GM12873 (cell line): ENCODE data around the gene PHEX.
A peak's percentile ranks its signal among the peaks of the same experiment; 100 is the strongest.

ENCODE experiments used
- TF ChIP-seq, protein P1 (sequence below): IDR thresholded peaks from 2 replicates; pipeline ENCODE4 v1.5.1; 2012; ENCODE audit warnings: low read depth, mild to moderate bottlenecking, moderate library complexity, low read length, control low read depth; ENCODE audit not compliant: insufficient read depth; ENCODE audit errors: missing control alignments

The PHEX gene

DNA sequence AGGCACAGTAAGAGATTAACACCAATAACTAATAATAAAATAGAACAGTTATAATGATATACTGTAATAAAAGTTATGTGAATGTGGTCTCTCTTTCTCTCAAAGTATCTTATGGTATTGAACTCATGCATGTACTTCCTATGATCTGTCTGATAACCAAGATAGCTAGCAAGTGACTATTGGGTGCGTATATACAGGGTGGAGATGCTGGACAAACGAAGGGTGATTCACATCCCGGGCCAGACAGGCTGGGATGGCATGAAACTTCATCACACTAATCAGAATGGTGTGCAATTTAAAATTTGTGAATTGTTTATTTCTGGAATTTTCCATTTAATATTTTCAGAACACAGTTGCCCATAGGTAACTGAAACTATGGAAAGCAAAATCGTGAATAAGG is 96.8 kb downstream of the PHEX start:
- TF ChIP-seq, protein P1, sequence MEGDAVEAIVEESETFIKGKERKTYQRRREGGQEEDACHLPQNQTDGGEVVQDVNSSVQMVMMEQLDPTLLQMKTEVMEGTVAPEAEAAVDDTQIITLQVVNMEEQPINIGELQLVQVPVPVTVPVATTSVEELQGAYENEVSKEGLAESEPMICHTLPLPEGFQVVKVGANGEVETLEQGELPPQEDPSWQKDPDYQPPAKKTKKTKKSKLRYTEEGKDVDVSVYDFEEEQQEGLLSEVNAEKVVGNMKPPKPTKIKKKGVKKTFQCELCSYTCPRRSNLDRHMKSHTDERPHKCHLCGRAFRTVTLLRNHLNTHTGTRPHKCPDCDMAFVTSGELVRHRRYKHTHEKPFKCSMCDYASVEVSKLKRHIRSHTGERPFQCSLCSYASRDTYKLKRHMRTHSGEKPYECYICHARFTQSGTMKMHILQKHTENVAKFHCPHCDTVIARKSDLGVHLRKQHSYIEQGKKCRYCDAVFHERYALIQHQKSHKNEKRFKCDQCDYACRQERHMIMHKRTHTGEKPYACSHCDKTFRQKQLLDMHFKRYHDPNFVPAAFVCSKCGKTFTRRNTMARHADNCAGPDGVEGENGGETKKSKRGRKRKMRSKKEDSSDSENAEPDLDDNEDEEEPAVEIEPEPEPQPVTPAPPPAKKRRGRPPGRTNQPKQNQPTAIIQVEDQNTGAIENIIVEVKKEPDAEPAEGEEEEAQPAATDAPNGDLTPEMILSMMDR = no peak

DNA sequence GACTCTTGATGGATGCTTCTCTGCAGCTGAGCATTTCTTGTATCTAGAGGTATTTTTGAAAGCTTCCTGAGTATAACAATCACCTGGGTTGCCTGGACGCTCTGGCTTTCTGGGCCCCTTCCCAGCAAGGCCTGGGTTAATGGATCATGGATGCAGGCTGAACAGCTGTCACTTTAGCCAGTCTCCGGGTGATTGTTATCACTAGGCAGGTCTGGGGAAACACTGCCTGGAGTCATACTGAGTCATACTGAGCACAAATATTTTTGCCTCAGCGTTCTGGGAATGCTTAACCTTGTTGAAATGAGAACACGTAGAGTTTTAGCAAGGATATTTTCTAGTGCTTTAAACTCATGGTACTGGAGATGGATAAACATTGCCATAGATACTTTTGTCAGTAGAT is 102.6 kb downstream of the PHEX start:
- TF ChIP-seq, protein P1 = no peak

DNA sequence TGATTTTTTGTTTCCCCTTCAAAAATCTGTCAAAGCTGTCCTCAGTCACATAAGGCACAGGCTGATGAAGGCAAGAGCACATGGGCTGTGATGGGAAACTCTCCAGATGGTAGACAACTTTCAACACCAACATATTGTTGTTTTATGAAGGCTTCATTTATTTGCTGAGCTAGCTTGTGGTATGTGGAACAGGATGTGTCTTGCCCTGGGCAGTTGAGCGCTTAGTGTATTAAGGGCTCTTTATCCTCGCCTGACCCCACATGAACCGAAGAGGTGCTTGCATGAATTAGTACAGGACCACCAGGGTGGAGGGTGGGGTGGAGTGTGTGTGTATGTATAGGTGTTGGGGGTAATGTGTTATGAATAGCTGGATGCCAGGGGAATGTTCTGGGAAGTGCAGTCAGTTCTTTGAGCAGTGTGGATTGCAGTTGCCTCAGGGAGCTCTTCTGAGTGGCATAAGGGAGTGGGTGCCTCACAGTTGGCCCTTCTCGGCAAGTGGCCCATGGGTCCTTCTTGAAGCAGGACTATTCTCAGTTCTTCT is 103.1 kb downstream of the PHEX start:
- TF ChIP-seq, protein P1 = no peak

DNA sequence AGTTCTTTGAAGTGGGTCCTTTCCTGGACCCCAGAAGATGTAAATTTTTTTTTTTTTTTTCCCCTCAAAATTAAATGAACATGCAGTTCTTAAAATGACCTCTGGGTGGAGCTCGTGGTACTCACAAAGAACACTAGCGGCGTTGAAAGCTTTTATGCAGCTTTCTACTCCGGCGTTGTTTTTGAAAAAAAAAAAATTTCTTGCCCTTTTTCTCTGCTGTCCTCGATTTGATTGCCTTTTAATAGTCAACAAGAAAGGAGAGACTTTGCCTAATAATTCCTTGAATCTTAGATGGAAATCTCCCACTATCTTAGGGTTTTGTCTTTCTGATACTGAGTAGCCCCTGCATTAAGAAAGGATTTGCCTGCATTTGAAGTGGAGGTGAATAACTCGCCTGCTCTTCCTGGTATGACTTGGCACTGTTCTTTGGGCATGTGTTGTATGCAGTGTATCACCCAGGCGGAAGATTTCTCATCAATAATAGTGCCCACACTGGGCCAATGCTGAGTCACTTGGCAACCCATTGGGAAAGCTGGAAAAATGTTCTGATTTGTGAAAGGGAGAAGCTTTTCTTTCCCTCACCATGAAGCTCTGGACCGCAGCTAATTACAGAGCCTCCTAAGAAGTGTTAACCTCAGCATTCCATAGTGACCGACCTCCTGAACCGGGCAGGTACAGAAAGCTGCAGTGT is 104.0 kb downstream of the PHEX start:
- TF ChIP-seq, protein P1 = peak; percentile 64

DNA sequence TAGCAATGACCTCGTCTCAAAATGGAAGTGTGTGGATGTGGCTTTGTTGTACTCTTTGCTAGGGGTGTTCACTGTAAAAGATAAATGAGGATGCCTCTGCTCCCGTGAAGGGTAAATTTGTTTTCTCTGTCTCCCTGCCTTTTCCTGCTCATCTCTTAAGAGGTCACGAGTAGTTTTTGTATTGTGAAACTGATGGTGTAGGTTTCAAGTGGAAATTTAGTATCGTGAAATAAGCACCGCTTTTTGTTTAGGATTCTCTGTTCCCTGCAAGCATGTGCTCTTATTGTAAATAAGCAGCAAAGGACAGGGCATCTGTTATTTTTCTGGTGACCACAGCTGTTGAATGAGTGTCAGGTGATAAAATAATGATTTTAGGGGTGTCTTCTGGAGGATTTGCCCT is 104.6 kb downstream of the PHEX start:
- TF ChIP-seq, protein P1 = no peak

DNA sequence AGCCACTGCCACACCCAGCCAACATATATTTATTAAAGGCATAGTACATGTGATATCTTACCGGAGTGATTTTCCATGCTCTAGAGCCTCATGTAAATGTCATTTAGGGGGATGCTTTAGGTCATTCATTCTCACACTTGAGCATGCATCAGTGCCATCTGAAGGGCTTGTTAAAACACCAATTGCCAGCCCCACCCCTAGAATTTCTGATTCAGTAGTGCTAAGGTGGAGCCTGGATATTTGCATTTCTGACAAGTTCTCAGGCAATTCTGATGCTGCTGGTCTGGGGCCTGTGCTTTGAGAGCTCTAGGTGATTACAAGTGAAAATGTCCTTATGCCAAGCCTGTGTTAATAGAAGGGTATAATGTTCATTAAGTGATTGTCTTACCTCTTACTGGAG is 107.7 kb downstream of the PHEX start:
- TF ChIP-seq, protein P1 = no peak

DNA sequence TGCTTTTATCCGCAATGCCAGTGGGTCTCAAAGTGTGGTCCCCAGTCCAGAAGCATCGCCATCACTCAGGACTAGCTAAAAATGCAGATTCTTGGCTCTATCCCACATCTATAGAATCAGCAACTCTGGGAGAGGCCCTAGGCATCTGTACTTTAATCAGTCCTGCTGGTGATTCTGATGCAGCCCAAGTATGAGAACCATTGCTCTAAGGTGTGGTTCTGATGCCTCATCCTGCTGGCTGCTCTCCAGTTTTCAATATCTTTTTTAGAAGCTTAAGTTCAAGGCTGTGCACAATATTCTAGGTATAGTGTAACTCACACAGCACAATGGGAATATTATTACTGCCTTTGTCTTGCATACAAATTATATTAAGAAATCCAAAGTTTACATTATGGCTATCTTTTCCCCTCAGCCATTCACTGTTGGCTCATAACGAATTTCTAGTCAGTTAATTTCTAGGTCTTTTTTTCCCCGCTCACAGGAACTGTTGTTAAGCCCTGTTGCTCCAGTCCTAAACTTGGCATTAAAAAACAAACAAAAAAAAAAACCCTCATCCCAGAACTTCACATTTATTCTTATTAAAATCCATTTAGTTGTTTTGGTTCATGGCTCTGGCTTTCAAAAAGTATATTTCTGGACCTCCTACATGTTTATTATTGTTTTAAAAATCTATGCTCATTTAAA is 109.1 kb downstream of the PHEX start:
- TF ChIP-seq, protein P1 = no peak
